Measurements from ENCODE around the gene FUT9. TPM values are rescaled to one million over a fixed set of nuclear protein-coding genes. Genes with fewer than 3 reads are reported as not detected.

Gene FUT9
- polyA plus RNA-seq, result under 1 TPM in 1 of 4 donors, not detected in 3; under 0.01 TPM
- long read RNA-seq, donor 1, result 0 reads
- long read RNA-seq, donor 2, result 0 reads
- long read RNA-seq, donor 3, result 0 reads
- long read RNA-seq, donor 4, result 0 reads
- long read RNA-seq, donor 5, result 0 reads
- long read RNA-seq, donor 6, result 0 reads
- long read RNA-seq, donor 7, full-length matches to known transcripts, result 1 of 1 reads
- long read RNA-seq, donor 7, partial matches to known transcripts, result 0 of 1 reads
- long read RNA-seq, donor 7, other reads (novel, unspliced or antisense), result 0 of 1 reads
- long read RNA-seq, donor 8, result 0 reads
- long read RNA-seq, donor 9, result 0 reads
- long read RNA-seq, donor 10, result 0 reads

DNA sequence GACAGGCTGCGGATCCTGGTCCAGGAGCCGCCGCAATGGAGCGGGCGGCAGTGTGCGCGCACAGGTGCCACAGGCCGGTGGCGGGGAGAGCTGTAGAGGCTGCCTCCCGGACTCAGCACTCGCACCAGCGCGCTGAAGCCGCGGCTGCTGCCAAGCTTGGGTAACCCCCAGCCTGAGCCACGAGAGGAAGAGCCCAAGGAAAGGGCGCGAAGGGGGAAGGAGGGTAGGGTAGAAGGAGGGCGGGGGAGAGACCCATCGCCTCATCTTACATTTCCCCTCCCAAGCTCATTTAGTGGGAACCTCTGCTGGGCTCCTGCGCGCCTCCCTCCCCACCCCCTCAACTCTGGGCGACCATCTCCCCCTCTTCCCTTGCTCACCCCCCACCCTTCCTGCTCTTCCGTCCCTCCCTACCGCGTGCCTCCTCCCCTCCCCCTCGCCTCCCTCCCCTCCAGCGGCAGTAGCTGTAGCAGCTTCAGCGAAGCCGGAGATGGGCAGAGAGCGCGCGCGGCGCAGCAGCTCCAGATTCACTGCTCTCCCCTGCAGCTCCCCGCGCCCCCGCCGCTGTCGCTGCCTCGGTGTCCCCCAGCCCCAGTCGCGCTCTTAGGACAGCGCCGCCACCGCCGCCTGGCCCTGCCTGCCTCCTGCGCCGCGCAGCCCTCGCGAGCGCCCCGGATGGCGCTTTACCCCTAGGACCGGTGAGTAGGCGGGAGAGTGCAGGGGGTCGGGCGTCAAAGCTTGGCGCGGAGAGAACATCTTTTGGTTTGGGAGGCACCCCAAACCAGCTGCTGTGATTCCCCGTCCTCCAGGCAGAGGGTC is at the start of gene FUT9:
FUT9 (plus strand) TSS at position 457 of the 816 bp plus-strand sequence. CDS start 187,182 bp downstream, outside the sequence.
- H3K9me3 ChIP-seq (ENCODE audit: control insufficient read depth in 2 of 2, insufficient read depth in 1 of 2, low read depth in 1 of 2, low read length in 1 of 2), result no peaks in the 10 kb centered on the region
- no peaks in the 10 kb centered on the region for H3K36me3 ChIP-seq (ENCODE audit: control insufficient read depth in 3 of 3, insufficient read depth in 2 of 3, low read depth in 1 of 3, low read length in 3 of 3)
- H3K4me3 ChIP-seq (ENCODE audit: low read depth in 1 of 3, low read length in 3 of 3), result peak within 1 kb of the TSS in 1 of 3 donors; percentile 10
- H3K27ac ChIP-seq (ENCODE audit: low read depth in 1 of 3, low read length in 2 of 3), result no peak within 1 kb of the TSS
- WGBS, 3 donors, result 4 to 16% (median 8%) methylated on average over 46 to 62 of the region's 62 CpGs
- FAIRE-seq, result no peak
- H3K4me1 ChIP-seq (ENCODE audit: control insufficient read depth in 3 of 3, insufficient read depth in 2 of 3, low read depth in 1 of 3, low read length in 2 of 3), result no peaks in the 10 kb centered on the region
- peak in 1 of 2 donors; percentile 9 for DNase-seq
- H3K27me3 ChIP-seq (ENCODE audit: control insufficient read depth in 3 of 3, insufficient read depth in 3 of 3, low read length in 3 of 3), result peaks cover 0 to 20% (median 13%) of the 10 kb centered on the region in 3 donors

DNA sequence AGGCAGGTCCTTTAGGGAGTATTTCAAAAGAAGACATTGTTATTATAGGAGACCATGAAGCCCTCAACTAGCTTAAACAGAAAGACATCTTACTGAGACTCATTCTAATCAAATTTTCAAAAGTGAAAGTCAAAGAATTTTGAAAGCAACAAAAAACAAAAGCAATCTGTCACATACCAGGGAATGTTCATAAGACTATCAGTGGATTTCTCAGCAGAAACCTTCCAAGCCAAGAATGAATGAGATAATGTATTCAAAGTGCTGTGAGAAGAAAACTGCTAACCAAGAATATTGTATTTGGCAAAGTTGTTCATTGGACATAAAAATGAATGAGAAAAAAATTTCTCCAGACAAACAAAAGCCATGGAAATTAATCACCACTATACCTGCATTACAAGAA is 48.2 kb upstream of the FUT9 start:
- FAIRE-seq (no peak), DNase-seq (no peak)
- no peak overlapping the region for H3K27ac ChIP-seq (ENCODE audit: low read depth in 1 of 3, low read length in 2 of 3)
- no peaks in the 10 kb centered on the region for H3K9me3 ChIP-seq (ENCODE audit: control insufficient read depth in 2 of 2, insufficient read depth in 1 of 2, low read depth in 1 of 2, low read length in 1 of 2)
- no peak overlapping the region for H3K4me3 ChIP-seq (ENCODE audit: low read depth in 1 of 3, low read length in 3 of 3)
- H3K4me1 ChIP-seq (ENCODE audit: control insufficient read depth in 3 of 3, insufficient read depth in 2 of 3, low read depth in 1 of 3, low read length in 2 of 3), result no peaks in the 10 kb centered on the region
- no peaks in the 10 kb centered on the region for H3K36me3 ChIP-seq (ENCODE audit: control insufficient read depth in 3 of 3, insufficient read depth in 2 of 3, low read depth in 1 of 3, low read length in 3 of 3)
- no peaks in the 10 kb centered on the region for H3K27me3 ChIP-seq (ENCODE audit: control insufficient read depth in 3 of 3, insufficient read depth in 3 of 3, low read length in 3 of 3)

DNA sequence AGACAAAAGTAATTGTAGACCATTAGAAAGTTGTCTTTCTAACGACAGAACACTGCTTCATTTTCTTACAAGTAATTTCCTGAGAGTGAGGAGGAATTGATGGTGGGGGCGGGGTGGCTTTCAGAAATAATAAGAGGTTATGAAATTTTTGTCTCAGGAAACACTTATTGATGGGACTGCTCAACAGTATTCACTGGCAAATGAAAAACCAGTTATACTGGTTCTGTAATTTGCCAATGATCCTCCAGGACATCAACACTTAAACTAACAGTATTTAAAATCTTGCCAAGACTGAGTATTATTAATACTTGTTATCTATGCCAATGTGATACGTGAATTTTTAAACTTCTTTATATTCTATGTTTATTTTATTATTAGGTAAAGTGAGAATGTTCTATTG is 41.8 kb upstream of the FUT9 start:
- no peak for DNase-seq
- WGBS, 3 donors, result 52 to 67% (median 57%) methylated on average over 3 of the region's 3 CpGs

DNA sequence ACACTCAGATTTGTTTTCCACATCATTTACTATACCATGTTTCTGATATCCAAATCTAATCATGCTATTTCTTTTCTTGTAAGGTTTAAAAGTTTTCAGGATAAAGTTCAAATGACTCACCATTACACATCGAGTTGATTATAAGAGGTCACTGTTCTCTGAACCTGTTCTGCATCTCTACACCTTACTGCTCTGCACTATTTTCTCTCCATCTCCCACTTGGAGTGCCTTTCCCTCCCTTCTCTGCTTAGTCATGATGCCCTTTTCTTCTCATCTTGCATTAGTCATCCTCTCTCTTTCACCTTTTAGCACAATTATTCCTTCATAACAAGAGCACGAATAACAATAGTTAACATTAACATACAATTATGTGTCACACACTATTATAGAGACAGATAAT is 37.5 kb upstream of the FUT9 start:
- H3K4me3 ChIP-seq (ENCODE audit: low read depth in 1 of 3, low read length in 3 of 3), result no peak overlapping the region
- no peak for DNase-seq
- 31 to 57% (median 38%) methylated on average over 2 of the region's 2 CpGs for WGBS, 3 donors
- no peaks in the 10 kb centered on the region for H3K27me3 ChIP-seq (ENCODE audit: control insufficient read depth in 3 of 3, insufficient read depth in 3 of 3, low read length in 3 of 3)
- no peaks in the 10 kb centered on the region for H3K4me1 ChIP-seq (ENCODE audit: control insufficient read depth in 3 of 3, insufficient read depth in 2 of 3, low read depth in 1 of 3, low read length in 2 of 3)
- no peak for FAIRE-seq
- H3K27ac ChIP-seq (ENCODE audit: low read depth in 1 of 3, low read length in 2 of 3), result no peak overlapping the region
- H3K9me3 ChIP-seq (ENCODE audit: control insufficient read depth in 2 of 2, insufficient read depth in 1 of 2, low read depth in 1 of 2, low read length in 1 of 2), result peaks cover 0 to 6% of the 10 kb centered on the region in 2 donors
- no peaks in the 10 kb centered on the region for H3K36me3 ChIP-seq (ENCODE audit: control insufficient read depth in 3 of 3, insufficient read depth in 2 of 3, low read depth in 1 of 3, low read length in 3 of 3)

More for the DNA sequence above, 41.8 kb upstream of the FUT9 start:
- Histone ChIP-seq H3K27ac (ENCODE audit: low read depth in 1 of 3, low read length in 2 of 3) (no peak overlapping the region), H3K4me1 (ENCODE audit: control insufficient read depth in 3 of 3, insufficient read depth in 2 of 3, low read depth in 1 of 3, low read length in 2 of 3) (no peaks in the 10 kb centered on the region), H3K27me3 (ENCODE audit: control insufficient read depth in 3 of 3, insufficient read depth in 3 of 3, low read length in 3 of 3) (no peaks in the 10 kb centered on the region), H3K36me3 (ENCODE audit: control insufficient read depth in 3 of 3, insufficient read depth in 2 of 3, low read depth in 1 of 3, low read length in 3 of 3) (no peaks in the 10 kb centered on the region), H3K9me3 (ENCODE audit: control insufficient read depth in 2 of 2, insufficient read depth in 1 of 2, low read depth in 1 of 2, low read length in 1 of 2) (peaks cover 0 to 6% of the 10 kb centered on the region in 2 donors), H3K4me3 (ENCODE audit: low read depth in 1 of 3, low read length in 3 of 3) (no peak overlapping the region)
- FAIRE-seq, result no peak

DNA sequence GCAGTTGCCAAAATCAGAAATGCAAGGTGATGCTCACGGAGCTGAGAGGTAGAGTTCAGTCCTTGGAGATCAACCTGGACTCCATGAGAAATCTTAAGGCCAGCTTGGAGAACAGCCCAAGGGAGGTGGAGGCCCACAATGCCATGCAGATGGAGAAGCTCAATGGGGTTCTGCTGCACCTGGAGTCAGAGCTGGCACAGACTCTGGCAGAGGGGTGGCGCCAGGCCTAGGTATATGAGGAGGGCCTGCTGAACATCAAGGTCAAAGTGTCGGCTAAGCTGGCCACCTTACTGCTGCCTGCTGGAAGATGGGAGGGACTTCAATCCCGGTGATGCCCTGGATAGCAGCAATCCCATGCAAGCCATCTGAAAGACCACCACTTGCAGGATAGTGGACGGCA is 23.9 kb upstream of the FUT9 start:
- FAIRE-seq, result no peak
- no peak for DNase-seq

DNA sequence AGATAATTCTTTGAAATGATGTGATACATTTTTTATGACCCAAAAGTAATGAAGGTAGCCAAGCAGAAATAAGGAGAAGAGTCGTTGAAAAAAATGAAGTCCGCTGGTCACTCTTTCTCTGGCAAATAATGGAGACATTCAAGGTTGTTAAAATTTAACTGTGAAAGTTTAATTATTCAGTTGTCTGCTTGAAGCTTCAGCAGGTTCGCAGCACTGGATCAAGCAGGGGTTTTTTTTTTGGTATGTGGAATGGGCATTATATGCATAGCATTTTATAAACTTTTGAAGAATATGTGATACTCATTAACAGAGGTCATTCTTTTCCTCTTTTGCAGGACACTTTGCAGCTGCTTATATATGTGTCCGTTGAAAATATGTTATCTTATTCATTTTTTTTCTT is 21.6 kb upstream of the FUT9 start:
- Histone ChIP-seq H3K9me3 (ENCODE audit: control insufficient read depth in 2 of 2, insufficient read depth in 1 of 2, low read depth in 1 of 2, low read length in 1 of 2) (peaks cover 0 to 32% of the 10 kb centered on the region in 2 donors), H3K4me3 (ENCODE audit: low read depth in 1 of 3, low read length in 3 of 3) (no peak overlapping the region), H3K36me3 (ENCODE audit: control insufficient read depth in 3 of 3, insufficient read depth in 2 of 3, low read depth in 1 of 3, low read length in 3 of 3) (no peaks in the 10 kb centered on the region), H3K4me1 (ENCODE audit: control insufficient read depth in 3 of 3, insufficient read depth in 2 of 3, low read depth in 1 of 3, low read length in 2 of 3) (no peaks in the 10 kb centered on the region), H3K27me3 (ENCODE audit: control insufficient read depth in 3 of 3, insufficient read depth in 3 of 3, low read length in 3 of 3) (no peaks in the 10 kb centered on the region), H3K27ac (ENCODE audit: low read depth in 1 of 3, low read length in 2 of 3) (no peak overlapping the region)
- FAIRE-seq, result no peak
- 53 to 66% (median 64%) methylated on average over 4 of the region's 4 CpGs for WGBS, 3 donors
- no peak for DNase-seq

More for the DNA sequence above, 23.9 kb upstream of the FUT9 start:
- no peaks in the 10 kb centered on the region for H3K4me1 ChIP-seq (ENCODE audit: control insufficient read depth in 3 of 3, insufficient read depth in 2 of 3, low read depth in 1 of 3, low read length in 2 of 3)
- peaks cover 0 to 29% of the 10 kb centered on the region in 2 donors for H3K9me3 ChIP-seq (ENCODE audit: control insufficient read depth in 2 of 2, insufficient read depth in 1 of 2, low read depth in 1 of 2, low read length in 1 of 2)
- H3K27ac ChIP-seq (ENCODE audit: low read depth in 1 of 3, low read length in 2 of 3), result no peak overlapping the region
- no peaks in the 10 kb centered on the region for H3K27me3 ChIP-seq (ENCODE audit: control insufficient read depth in 3 of 3, insufficient read depth in 3 of 3, low read length in 3 of 3)
- 85 to 92% (median 90%) methylated on average over 5 of the region's 5 CpGs for WGBS, 3 donors
- H3K4me3 ChIP-seq (ENCODE audit: low read depth in 1 of 3, low read length in 3 of 3), result no peak overlapping the region
- no peaks in the 10 kb centered on the region for H3K36me3 ChIP-seq (ENCODE audit: control insufficient read depth in 3 of 3, insufficient read depth in 2 of 3, low read depth in 1 of 3, low read length in 3 of 3)

DNA sequence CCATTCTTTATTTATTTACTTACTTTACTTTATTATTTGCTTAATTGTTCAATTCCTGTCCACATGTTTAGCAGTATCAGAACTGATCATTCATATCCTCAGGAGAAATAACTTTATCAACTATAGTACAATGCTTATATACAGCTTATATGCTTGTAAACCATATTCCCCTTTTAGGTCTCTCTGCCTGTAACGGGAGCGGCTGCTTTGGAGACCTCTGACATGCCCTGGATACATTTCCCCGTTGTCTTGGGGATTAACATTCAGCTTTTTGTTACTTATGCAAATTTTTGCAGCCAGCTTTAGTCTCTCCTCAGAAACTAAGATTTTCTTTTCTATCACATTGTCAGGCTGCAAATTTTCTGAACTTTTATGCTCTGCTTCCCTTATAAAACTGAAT is 17.6 kb upstream of the FUT9 start:
- no peak for FAIRE-seq

DNA sequence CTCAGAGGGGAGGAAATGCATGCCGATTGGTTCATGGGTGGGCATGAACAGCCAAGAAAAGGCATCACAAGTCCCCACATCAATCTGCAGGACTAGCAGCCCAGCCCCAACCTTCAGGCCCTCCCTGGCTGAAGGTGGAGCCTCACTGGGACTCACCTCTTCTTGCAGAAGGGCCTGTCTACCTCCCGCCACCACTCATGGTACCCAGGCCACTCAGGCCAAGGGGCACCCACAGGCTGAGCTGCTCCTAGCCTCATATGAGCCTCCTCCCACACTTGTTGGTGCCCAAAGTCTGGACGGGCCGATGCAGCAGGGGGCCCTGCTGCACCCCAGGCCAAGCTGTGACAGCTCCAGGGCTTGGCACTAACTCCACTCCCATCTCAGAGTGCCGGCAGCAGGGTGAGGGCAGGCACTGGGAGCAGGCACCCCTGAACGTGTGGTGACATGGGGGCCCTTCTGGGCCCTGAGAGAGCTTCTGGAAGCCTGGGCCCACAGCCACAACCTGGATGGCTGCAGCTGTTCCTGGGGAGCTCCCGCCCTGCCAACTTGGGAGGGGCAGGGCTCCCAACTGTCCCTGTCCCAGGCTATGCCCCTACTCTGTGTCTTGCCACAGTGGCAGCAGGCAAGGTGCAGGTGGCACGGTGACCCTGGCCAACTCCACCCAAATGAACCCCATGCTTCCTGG is 13.7 kb upstream of the FUT9 start:
- WGBS, 3 donors, result 83 to 86% (median 86%) methylated on average over 8 of the region's 8 CpGs
- no peaks in the 10 kb centered on the region for H3K36me3 ChIP-seq (ENCODE audit: control insufficient read depth in 3 of 3, insufficient read depth in 2 of 3, low read depth in 1 of 3, low read length in 3 of 3)
- FAIRE-seq (no peak), DNase-seq (no peak)
- peaks cover 0 to 16% of the 10 kb centered on the region in 2 donors for H3K9me3 ChIP-seq (ENCODE audit: control insufficient read depth in 2 of 2, insufficient read depth in 1 of 2, low read depth in 1 of 2, low read length in 1 of 2)
- no peaks in the 10 kb centered on the region for H3K4me1 ChIP-seq (ENCODE audit: control insufficient read depth in 3 of 3, insufficient read depth in 2 of 3, low read depth in 1 of 3, low read length in 2 of 3)
- H3K27ac ChIP-seq (ENCODE audit: low read depth in 1 of 3, low read length in 2 of 3), result no peak overlapping the region
- no peak overlapping the region for H3K4me3 ChIP-seq (ENCODE audit: low read depth in 1 of 3, low read length in 3 of 3)
- H3K27me3 ChIP-seq (ENCODE audit: control insufficient read depth in 3 of 3, insufficient read depth in 3 of 3, low read length in 3 of 3), result no peaks in the 10 kb centered on the region

More for the DNA sequence above, 17.6 kb upstream of the FUT9 start:
- H3K4me1 ChIP-seq (ENCODE audit: control insufficient read depth in 3 of 3, insufficient read depth in 2 of 3, low read depth in 1 of 3, low read length in 2 of 3), result no peaks in the 10 kb centered on the region
- DNase-seq, result no peak
- no peaks in the 10 kb centered on the region for H3K36me3 ChIP-seq (ENCODE audit: control insufficient read depth in 3 of 3, insufficient read depth in 2 of 3, low read depth in 1 of 3, low read length in 3 of 3)
- H3K27me3 ChIP-seq (ENCODE audit: control insufficient read depth in 3 of 3, insufficient read depth in 3 of 3, low read length in 3 of 3), result no peaks in the 10 kb centered on the region
- no peak overlapping the region for H3K27ac ChIP-seq (ENCODE audit: low read depth in 1 of 3, low read length in 2 of 3)
- WGBS, 3 donors, result 65 to 68% (median 67%) methylated on average over 3 of the region's 3 CpGs
- H3K9me3 ChIP-seq (ENCODE audit: control insufficient read depth in 2 of 2, insufficient read depth in 1 of 2, low read depth in 1 of 2, low read length in 1 of 2), result peaks cover 0 to 16% of the 10 kb centered on the region in 2 donors
- no peak overlapping the region for H3K4me3 ChIP-seq (ENCODE audit: low read depth in 1 of 3, low read length in 3 of 3)
